CD4-positive, alpha-beta memory T cell (primary cell): ENCODE results near the gene PRIM2. TPM values are rescaled to one million over a fixed set of nuclear protein-coding genes. Genes with fewer than 3 reads are reported as not detected.
"Not testable (repeated sequence)": the region's sequence is repeated elsewhere in the genome, so short reads cannot be mapped to it uniquely, and the experiment has no call there.

Experiments used
- CTCF ChIA-PET: fragments of 350-600 bp; sonication (Branson Sonifier 250); formaldehyde crosslinking; loops from one replicate; lab custom pipeline; 2021; ENCODE audit warnings: inconsistent platforms; ENCODE audit not compliant: partially characterized antibody; lab: Charles Lee
- POLR2A ChIA-PET: fragments of 350-600 bp; sonication (Branson Sonifier 250); formaldehyde crosslinking; loops from one replicate; lab custom pipeline; 2021; ENCODE audit not compliant: partially characterized antibody; lab: Charles Lee
- DNase-seq, 5 donors: peaks; one replicate each; pipeline versions ENCODE4 v3.0.0 to v3.0.0-alpha.2; 2020 to 2022; ENCODE audit warnings: mixed read lengths in 1 of 5
- H3K27ac ChIP-seq: one replicate; pipeline ENCODE4 v1.7.0; 2013; ENCODE audit warnings: low read depth, low read length
- H3K27me3 ChIP-seq: 2 replicates; pipeline ENCODE4 v1.7.0; 2013; ENCODE audit warnings: mild to moderate bottlenecking, low read length, moderate library complexity; ENCODE audit not compliant: insufficient read depth
- H3K36me3 ChIP-seq: 2 replicates; pipeline ENCODE4 v1.7.0; 2013; ENCODE audit warnings: mild to moderate bottlenecking, low read length, moderate library complexity; ENCODE audit not compliant: insufficient read depth
- H3K4me1 ChIP-seq: 2 replicates; pipeline ENCODE4 v1.7.0; 2013; ENCODE audit warnings: mild to moderate bottlenecking, low read length, moderate library complexity; ENCODE audit not compliant: insufficient read depth
- H3K4me3 ChIP-seq, 2 donors: one replicate each; pipeline ENCODE4 v1.7.0; 2013; ENCODE audit warnings: low read length in 2 of 2, mild to moderate bottlenecking in 1 of 2
- H3K9me3 ChIP-seq, 2 donors: one replicate each; pipeline ENCODE4 v1.7.0; 2013; ENCODE audit warnings: low read length in 2 of 2, control low read depth in 1 of 2; ENCODE audit not compliant: control insufficient read depth in 1 of 2
- H3K27ac Mint-ChIP-seq, 7 donors: one replicate each; pipeline ENCODE4 v1.8.0; 2020 to 2021; ENCODE audit warnings: mixed read lengths in 7 of 7, mild to moderate bottlenecking in 6 of 7, inconsistent platforms in 3 of 7, moderate library complexity in 3 of 7
- H3K27me3 Mint-ChIP-seq, 2 donors: one replicate each; pipeline ENCODE4 v1.8.0; 2020 to 2021; ENCODE audit warnings: mixed read lengths in 2 of 2
- H3K36me3 Mint-ChIP-seq, 2 donors: one replicate each; pipeline ENCODE4 v1.8.0; 2020 to 2021; ENCODE audit warnings: mixed read lengths in 2 of 2, inconsistent platforms in 1 of 2, mild to moderate bottlenecking in 1 of 2
- H3K4me1 Mint-ChIP-seq, 4 donors: one replicate each; pipeline ENCODE4 v1.8.0; 2020 to 2021; ENCODE audit warnings: mixed read lengths in 4 of 4, mild to moderate bottlenecking in 1 of 4
- H3K4me3 Mint-ChIP-seq, 8 donors: one replicate each; pipeline ENCODE4 v1.8.0; 2020 to 2021; ENCODE audit warnings: mixed read lengths in 8 of 8, mild to moderate bottlenecking in 7 of 8, moderate library complexity in 6 of 8, inconsistent platforms in 3 of 8
- H3K9me3 Mint-ChIP-seq, 8 donors: one replicate each; pipeline ENCODE4 v1.8.0; 2020 to 2021; ENCODE audit warnings: mixed read lengths in 8 of 8, mild to moderate bottlenecking in 5 of 8, inconsistent platforms in 3 of 8, moderate library complexity in 1 of 8
- intact Hi-C: fragments of 100-400 bp; cut with micrococcal nuclease; formaldehyde crosslinking; loops from one replicate; pipeline ENCODE4 v1.15.1; 2023
- polyA plus RNA-seq, 2 donors: library from polyadenylated mRNA; unstranded; fragments of 300-500 nt; fragmentation: Illumina TruSeq; gene quantifications; one replicate each; pipeline ENCODE4 v1.2.3, GENCODE V29; 2021
- total RNA-seq, 2 experiments: library from RNA; stranded (reverse); gene quantifications; one replicate each; pipeline ENCODE4 v1.2.3, GENCODE V29; 2021

The PRIM2 gene
- total and polyA plus RNA-seq, 4 experiments from 2014 or later: 8.3 to 12.8 (median 10.4) TPM

GRCh38 chr6:57423468-57423867 lies 106.0 kb downstream of the PRIM2 start:
- peaks cover 0 to 6% (median 3%) of the 10 kb centered on the region in 4 donors for H3K4me1 Mint-ChIP-seq
- no peaks in the 10 kb centered on the region for H3K27me3 ChIP-seq
- intact Hi-C loops: no loop called here
- POLR2A ChIA-PET: no interaction called here
- H3K9me3 Mint-ChIP-seq: no peaks in the 10 kb centered on the region
- no peak overlapping the region for H3K27ac Mint-ChIP-seq
- H3K4me1 ChIP-seq: no peaks in the 10 kb centered on the region
- H3K27ac ChIP-seq: no peak overlapping the region
- H3K9me3 ChIP-seq: no peaks in the 10 kb centered on the region
- H3K36me3 Mint-ChIP-seq: peaks cover 5 to 6% of the 10 kb centered on the region in 2 donors
- H3K27me3 Mint-ChIP-seq: no peaks in the 10 kb centered on the region
- CTCF ChIA-PET: no interaction called here
- H3K4me3 ChIP-seq: no peak overlapping the region
- H3K4me3 Mint-ChIP-seq: no peak overlapping the region
- DNase-seq: no peak
- H3K36me3 ChIP-seq: no peaks in the 10 kb centered on the region

- H3K36me3 ChIP-seq, H3K4me3 ChIP-seq, intact Hi-C loops, H3K27ac ChIP-seq, H3K4me1 ChIP-seq, DNase-seq, H3K27me3 ChIP-seq, H3K9me3 Mint-ChIP-seq, H3K27me3 Mint-ChIP-seq, POLR2A ChIA-PET, CTCF ChIA-PET, H3K9me3 ChIP-seq: not testable (repeated sequence)
- H3K4me3 Mint-ChIP-seq: peak overlapping the region in 1 of 8 donors; percentile 18
- H3K27ac Mint-ChIP-seq: peak overlapping the region in 5 of 7 donors; percentile 32 to 87 (median 61)
- H3K36me3 Mint-ChIP-seq: peaks cover 3 to 19% of the 10 kb centered on the region in 2 donors
- H3K4me1 Mint-ChIP-seq: peaks cover 12 to 15% (median 13%) of the 10 kb centered on the region in 4 donors
These were observed 114.3 kb downstream of the PRIM2 start for GRCh38 chr6:57431742-57432141.

GRCh38 chr6:57432157-57432556 lies 114.7 kb downstream of the PRIM2 start:
- H3K36me3 ChIP-seq: no peaks in the 10 kb centered on the region
- peak overlapping the region in 1 of 8 donors; percentile 18 for H3K4me3 Mint-ChIP-seq

GRCh38 chr6:57432919-57433684 lies 115.7 kb downstream of the PRIM2 start:
- H3K27me3 ChIP-seq: no peaks in the 10 kb centered on the region
- intact Hi-C loops: no loop called here
- Mint-ChIP-seq H3K9me3 (no peaks in the 10 kb centered on the region), H3K36me3 (peaks cover 3 to 22% of the 10 kb centered on the region in 2 donors), H3K4me1 (peaks cover 12 to 15% (median 13%) of the 10 kb centered on the region in 4 donors), H3K27me3 (no peaks in the 10 kb centered on the region), H3K4me3 (no peak overlapping the region), H3K27ac (no peak overlapping the region)
- no peak overlapping the region for H3K4me3 ChIP-seq
- H3K36me3 ChIP-seq: no peaks in the 10 kb centered on the region
- no peaks in the 10 kb centered on the region for H3K4me1 ChIP-seq
- ChIA-PET POLR2A (no interaction called here), CTCF (interaction anchor here (0.8 kb wide), 1 partner anchor 117 kb away, joined by 3 read pairs; no protein-coding TSS in a partner anchor)
- H3K9me3 ChIP-seq: no peaks in the 10 kb centered on the region
- H3K27ac ChIP-seq: no peak overlapping the region
- no peak for DNase-seq

More at GRCh38 chr6:57432157-57432556, 114.7 kb downstream of the PRIM2 start:
- Histone ChIP-seq H3K9me3 (no peaks in the 10 kb centered on the region), H3K4me1 (no peaks in the 10 kb centered on the region), H3K27ac (no peak overlapping the region), H3K27me3 (no peaks in the 10 kb centered on the region), H3K4me3 (no peak overlapping the region)
- intact Hi-C loops: no loop called here
- H3K27me3 Mint-ChIP-seq: no peaks in the 10 kb centered on the region
- peaks cover 3 to 22% of the 10 kb centered on the region in 2 donors for H3K36me3 Mint-ChIP-seq
- ChIA-PET CTCF (interaction anchor here (0.8 kb wide), 1 partner anchor 116 kb away, joined by 3 read pairs; no protein-coding TSS in a partner anchor), POLR2A (no interaction called here)
- H3K4me1 Mint-ChIP-seq: peaks cover 12 to 15% (median 13%) of the 10 kb centered on the region in 4 donors
- peak overlapping the region in 3 of 7 donors; percentile 32 to 74 (median 61) for H3K27ac Mint-ChIP-seq
- no peak for DNase-seq
- no peaks in the 10 kb centered on the region for H3K9me3 Mint-ChIP-seq

- POLR2A ChIA-PET, H3K27ac Mint-ChIP-seq, CTCF ChIA-PET, intact Hi-C loops, H3K27ac ChIP-seq, H3K4me3 ChIP-seq, DNase-seq, H3K9me3 Mint-ChIP-seq, H3K36me3 ChIP-seq, H3K4me3 Mint-ChIP-seq, H3K4me1 ChIP-seq, H3K27me3 Mint-ChIP-seq, H3K9me3 ChIP-seq, H3K27me3 ChIP-seq: not testable (repeated sequence)
- Mint-ChIP-seq H3K36me3 (peaks cover 3 to 22% of the 10 kb centered on the region in 2 donors), H3K4me1 (peaks cover 12 to 15% (median 13%) of the 10 kb centered on the region in 4 donors)
These were observed 116.4 kb downstream of the PRIM2 start for GRCh38 chr6:57433790-57434189.

GRCh38 chr6:57434944-57435343 lies 117.5 kb downstream of the PRIM2 start:
- H3K9me3 Mint-ChIP-seq: no peaks in the 10 kb centered on the region
- H3K27me3 Mint-ChIP-seq: no peaks in the 10 kb centered on the region
- ChIA-PET POLR2A (no interaction called here), CTCF (no interaction called here)
- H3K4me1 Mint-ChIP-seq: peaks cover 12 to 15% (median 13%) of the 10 kb centered on the region in 4 donors
- H3K4me3 Mint-ChIP-seq: no peak overlapping the region
- intact Hi-C loops: no loop called here
- Histone ChIP-seq H3K9me3 (no peaks in the 10 kb centered on the region), H3K4me1 (no peaks in the 10 kb centered on the region), H3K4me3 (no peak overlapping the region), H3K27me3 (no peaks in the 10 kb centered on the region), H3K27ac (no peak overlapping the region), H3K36me3 (no peaks in the 10 kb centered on the region)
- H3K36me3 Mint-ChIP-seq: peaks cover 3 to 18% of the 10 kb centered on the region in 2 donors
- no peak for DNase-seq
- H3K27ac Mint-ChIP-seq: no peak overlapping the region

- intact Hi-C loops: no loop called here
- Histone ChIP-seq H3K36me3 (no peaks in the 10 kb centered on the region), H3K4me3 (no peak overlapping the region), H3K27me3 (no peaks in the 10 kb centered on the region), H3K4me1 (no peaks in the 10 kb centered on the region), H3K9me3 (no peaks in the 10 kb centered on the region), H3K27ac (no peak overlapping the region)
- H3K27me3 Mint-ChIP-seq: no peaks in the 10 kb centered on the region
- H3K4me3 Mint-ChIP-seq: no peak overlapping the region
- peaks cover 11 to 15% (median 12%) of the 10 kb centered on the region in 4 donors for H3K4me1 Mint-ChIP-seq
- ChIA-PET CTCF (no interaction called here), POLR2A (no interaction called here)
- H3K9me3 Mint-ChIP-seq: no peaks in the 10 kb centered on the region
- peaks cover 3 to 18% of the 10 kb centered on the region in 2 donors for H3K36me3 Mint-ChIP-seq
- no peak for DNase-seq
- peak overlapping the region in 1 of 7 donors; percentile 23 for H3K27ac Mint-ChIP-seq
These were observed 118.2 kb downstream of the PRIM2 start for GRCh38 chr6:57435475-57436160.
